ENCODE results near the gene FAM151A.
A peak's percentile ranks its signal among the peaks of the same experiment; 100 is the strongest.

The FAM151A gene

GRCh38 chr1:54575605-54576290, 47.6 kb downstream of the FAM151A start:
- no peak for DNase-seq

GRCh38 chr1:54575161-54575560, 48.2 kb downstream of the FAM151A start:
- DNase-seq = no peak

GRCh38 chr1:54574158-54574778, 49.1 kb downstream of the FAM151A start:
- no peak for DNase-seq

GRCh38 chr1:54572542-54572850, 50.8 kb downstream of the FAM151A start:
- DNase-seq = no peak

- no peak for DNase-seq
Observed at GRCh38 chr1:54571803-54572541, 51.4 kb downstream of the FAM151A start.

- DNase-seq = no peak
Observed at GRCh38 chr1:54571326-54571725, 52.0 kb downstream of the FAM151A start.

GRCh38 chr1:54570161-54570560, 53.2 kb downstream of the FAM151A start:
- no peak for DNase-seq

GRCh38 chr1:54569339-54569738, 54.0 kb downstream of the FAM151A start:
- DNase-seq = no peak

- DNase-seq = no peak
Observed at GRCh38 chr1:54567961-54568360, 55.4 kb downstream of the FAM151A start.

- DNase-seq = no peak
Observed at GRCh38 chr1:54566438-54567141, 56.7 kb downstream of the FAM151A start.

- no peak for DNase-seq
Observed at GRCh38 chr1:54565113-54565501, 58.2 kb downstream of the FAM151A start.

- DNase-seq = peak; percentile 62 to 77
Observed at GRCh38 chr1:54564312-54565112, 58.8 kb downstream of the FAM151A start.

- DNase-seq = no peak
Observed at GRCh38 chr1:54559771-54560231, 63.5 kb downstream of the FAM151A start.
